ENCODE results near the gene AGO3. TPM values are rescaled to one million over a fixed set of nuclear protein-coding genes. Genes with fewer than 3 reads are reported as not detected.

AGO3 gene
- total and polyA plus RNA-seq, 10 of the 15 experiments (the other 5 are each of a cell fraction or from before 2014, with no cell fraction given) = 3.9 to 35.2 (median 12.5) TPM

GRCh38 chr1:35925741-35926140 is 5.2 kb upstream of the AGO3 start:
- H3K9ac ChIP-seq (ENCODE audit: control insufficient read depth, insufficient read depth, low read length) = no peak overlapping the region
- 63% methylated on average over 4 of the region's 4 CpGs for WGBS (ENCODE audit: insufficient coverage, insufficient replicate concordance, low lambda C conversion rate, missing lambda C conversion rate)
- TF ChIP-seq LARP7 (IDR thresholded peaks at IDR 0.05) (no peak), HDAC2 (IDR thresholded peaks at IDR 0.05) (no peak), RFX5 (IDR thresholded peaks at IDR 0.05; ENCODE audit: low read depth, low read length) (no peak), MYC (IDR thresholded peaks at IDR 0.05; ENCODE audit: insufficient read depth, insufficient read length, insufficient replicate concordance, low read length, severe bottlenecking) (no peak), IRF4 (IDR thresholded peaks at IDR 0.05; ENCODE audit: low read depth, low read length) (no peak), KLF5 (IDR thresholded peaks at IDR 0.05; ENCODE audit: partially characterized antibody) (no peak), FOS (IDR thresholded peaks at IDR 0.05; ENCODE audit: borderline replicate concordance, extremely low read depth, insufficient read length) (no peak), POLR2AphosphoS5 (IDR thresholded peaks at IDR 0.05; ENCODE audit: low read length) (no peak), POLR2AphosphoS2 (IDR thresholded peaks at IDR 0.05; ENCODE audit: low read depth, low read length) (no peak), ZNF207 (IDR thresholded peaks at IDR 0.05; ENCODE audit: borderline replicate concordance) (no peak)
- TF ChIP-seq, protein P1, sequence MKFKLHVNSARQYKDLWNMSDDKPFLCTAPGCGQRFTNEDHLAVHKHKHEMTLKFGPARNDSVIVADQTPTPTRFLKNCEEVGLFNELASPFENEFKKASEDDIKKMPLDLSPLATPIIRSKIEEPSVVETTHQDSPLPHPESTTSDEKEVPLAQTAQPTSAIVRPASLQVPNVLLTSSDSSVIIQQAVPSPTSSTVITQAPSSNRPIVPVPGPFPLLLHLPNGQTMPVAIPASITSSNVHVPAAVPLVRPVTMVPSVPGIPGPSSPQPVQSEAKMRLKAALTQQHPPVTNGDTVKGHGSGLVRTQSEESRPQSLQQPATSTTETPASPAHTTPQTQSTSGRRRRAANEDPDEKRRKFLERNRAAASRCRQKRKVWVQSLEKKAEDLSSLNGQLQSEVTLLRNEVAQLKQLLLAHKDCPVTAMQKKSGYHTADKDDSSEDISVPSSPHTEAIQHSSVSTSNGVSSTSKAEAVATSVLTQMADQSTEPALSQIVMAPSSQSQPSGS (IDR thresholded peaks at IDR 0.05; ENCODE audit: low read length) = no peak
- H2AFZ ChIP-seq (ENCODE audit: control insufficient read depth, low read depth, low read length) = no peak overlapping the region
- intact Hi-C loops (cut with micrococcal nuclease; ENCODE audit: unreplicated experiment) = no loop called here
- H3K4me1 ChIP-seq (ENCODE audit: control insufficient read depth, insufficient read depth, low read length) = peaks cover 7% of the 10 kb centered on the region; the same call in 1 of the 2 replicates
- ChIA-PET CTCF (no interaction called here), POLR2A (interaction anchor here (0.6 to 1.7 kb wide), 2 partner anchors 39 to 1543 kb away, joined by 3 to 5 read pairs; no protein-coding TSS in a partner anchor), RAD21 (ENCODE audit: unreplicated experiment) (no interaction called here), SMC1A (ENCODE audit: uncharacterized antibody, unreplicated experiment) (interaction anchor here (0.6 kb wide), 1 partner anchor 494 kb away, joined by 3 read pairs; no protein-coding TSS in a partner anchor)
- H3K9me3 ChIP-seq (replicated peaks; ENCODE audit: control insufficient read depth, insufficient read depth, low read length) = no peaks in the 10 kb centered on the region
- no TSS peak for BruUV-seq (replicated peaks)
- H3K4me2 ChIP-seq (ENCODE audit: control insufficient read depth, insufficient read depth) = no peak overlapping the region
- no peak overlapping the region for H3K4me3 ChIP-seq
- ATAC-seq (no peak), DNase-seq (ENCODE audit: low read depth, low spot score) (no peak), FAIRE-seq (no peak)
- H3K79me2 ChIP-seq (ENCODE audit: control insufficient read depth, insufficient read depth, low read length) = no peaks in the 10 kb centered on the region; the same call in 1 of the 2 replicates
- no peaks in the 10 kb centered on the region for H3K27me3 ChIP-seq (replicated peaks in 1 of 2; ENCODE audit: control insufficient read depth in 2 of 2, insufficient read depth in 2 of 2, low read length in 1 of 2)
- in situ Hi-C loops (cut with MboI) = no loop called here
- no peaks in the 10 kb centered on the region; a peak in 1 of 4 replicates for H3K36me3 ChIP-seq (ENCODE audit: control insufficient read depth in 2 of 2, insufficient read depth in 2 of 2, low read length in 1 of 2)
- no peaks in the 10 kb centered on the region for H4K20me1 ChIP-seq (ENCODE audit: control insufficient read depth, insufficient read depth)
- H3K27ac ChIP-seq (ENCODE audit: control insufficient read depth, insufficient read depth) = no peak overlapping the region
